Measurements from ENCODE around the gene C9orf72. TPM values are rescaled to one million over a fixed set of nuclear protein-coding genes. Genes with fewer than 3 reads are reported as not detected.

Gene C9orf72
- total and polyA plus RNA-seq, 12 donors, result 4.9 to 22.0 (median 15.8) TPM

DNA sequence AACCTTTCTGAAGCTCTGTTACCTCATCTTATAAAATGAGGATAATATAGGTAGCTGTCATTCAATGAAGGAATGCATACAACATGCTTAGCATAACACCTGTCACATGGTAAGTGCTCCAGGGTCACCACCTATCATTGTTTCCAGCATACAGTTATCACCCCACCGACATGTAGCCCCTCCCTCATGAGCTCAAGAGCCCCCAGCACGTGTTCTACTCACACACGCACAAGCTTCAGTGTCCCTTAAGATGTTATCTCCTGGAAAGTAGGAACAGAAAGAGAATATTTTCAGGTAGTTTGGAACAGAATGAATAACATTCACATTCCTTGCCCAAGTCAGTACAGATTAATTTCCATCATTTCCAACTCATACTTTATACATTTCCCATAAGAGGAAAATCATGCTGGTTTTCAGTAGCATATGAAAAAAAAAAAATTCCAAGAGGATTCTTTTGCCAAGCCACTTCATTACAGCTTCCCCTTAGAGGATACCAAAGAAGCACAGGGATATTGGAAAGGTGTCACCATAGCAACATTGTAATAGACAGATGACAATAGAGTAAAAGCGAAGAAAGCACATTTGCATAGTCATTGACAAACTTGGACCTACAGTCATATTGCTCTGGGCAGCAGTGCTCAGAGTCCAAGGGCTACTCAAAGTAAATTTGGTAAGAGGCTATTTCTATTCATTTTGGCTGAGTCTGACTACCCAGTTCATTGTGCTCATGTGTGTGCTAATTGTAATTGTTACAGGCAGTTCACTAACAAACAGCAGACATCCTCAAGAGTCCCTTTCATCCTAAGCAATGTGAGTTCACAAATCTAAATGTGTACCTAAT lies 42.1 kb downstream of the C9orf72 start:
- Histone ChIP-seq H3K4me1 (peaks cover 0 to 28% (median 7%) of the 10 kb centered on the region in 9 donors), H3K36me3 (peaks cover 0 to 14% (median 0%) of the 10 kb centered on the region in 9 donors), H3K27ac (no peak overlapping the region), H3K4me3 (no peak overlapping the region), H3K9me3 (no peaks in the 10 kb centered on the region), H3K27me3 (no peaks in the 10 kb centered on the region)
- DNase-seq (no peak), ATAC-seq (no peak)
- intact Hi-C loops (cut with DNase I), result loop anchor here in 3 of 10 donors (2.0 to 5.0 kb wide), 2 partner anchors 198 to 199 kb away; no protein-coding TSS in a partner anchor
- WGBS, 2 donors, result 72 to 75% methylated on average over 4 of the region's 4 CpGs
- TF ChIP-seq, protein P1, sequence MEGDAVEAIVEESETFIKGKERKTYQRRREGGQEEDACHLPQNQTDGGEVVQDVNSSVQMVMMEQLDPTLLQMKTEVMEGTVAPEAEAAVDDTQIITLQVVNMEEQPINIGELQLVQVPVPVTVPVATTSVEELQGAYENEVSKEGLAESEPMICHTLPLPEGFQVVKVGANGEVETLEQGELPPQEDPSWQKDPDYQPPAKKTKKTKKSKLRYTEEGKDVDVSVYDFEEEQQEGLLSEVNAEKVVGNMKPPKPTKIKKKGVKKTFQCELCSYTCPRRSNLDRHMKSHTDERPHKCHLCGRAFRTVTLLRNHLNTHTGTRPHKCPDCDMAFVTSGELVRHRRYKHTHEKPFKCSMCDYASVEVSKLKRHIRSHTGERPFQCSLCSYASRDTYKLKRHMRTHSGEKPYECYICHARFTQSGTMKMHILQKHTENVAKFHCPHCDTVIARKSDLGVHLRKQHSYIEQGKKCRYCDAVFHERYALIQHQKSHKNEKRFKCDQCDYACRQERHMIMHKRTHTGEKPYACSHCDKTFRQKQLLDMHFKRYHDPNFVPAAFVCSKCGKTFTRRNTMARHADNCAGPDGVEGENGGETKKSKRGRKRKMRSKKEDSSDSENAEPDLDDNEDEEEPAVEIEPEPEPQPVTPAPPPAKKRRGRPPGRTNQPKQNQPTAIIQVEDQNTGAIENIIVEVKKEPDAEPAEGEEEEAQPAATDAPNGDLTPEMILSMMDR (IDR thresholded peaks at IDR 0.05), result no peak

DNA sequence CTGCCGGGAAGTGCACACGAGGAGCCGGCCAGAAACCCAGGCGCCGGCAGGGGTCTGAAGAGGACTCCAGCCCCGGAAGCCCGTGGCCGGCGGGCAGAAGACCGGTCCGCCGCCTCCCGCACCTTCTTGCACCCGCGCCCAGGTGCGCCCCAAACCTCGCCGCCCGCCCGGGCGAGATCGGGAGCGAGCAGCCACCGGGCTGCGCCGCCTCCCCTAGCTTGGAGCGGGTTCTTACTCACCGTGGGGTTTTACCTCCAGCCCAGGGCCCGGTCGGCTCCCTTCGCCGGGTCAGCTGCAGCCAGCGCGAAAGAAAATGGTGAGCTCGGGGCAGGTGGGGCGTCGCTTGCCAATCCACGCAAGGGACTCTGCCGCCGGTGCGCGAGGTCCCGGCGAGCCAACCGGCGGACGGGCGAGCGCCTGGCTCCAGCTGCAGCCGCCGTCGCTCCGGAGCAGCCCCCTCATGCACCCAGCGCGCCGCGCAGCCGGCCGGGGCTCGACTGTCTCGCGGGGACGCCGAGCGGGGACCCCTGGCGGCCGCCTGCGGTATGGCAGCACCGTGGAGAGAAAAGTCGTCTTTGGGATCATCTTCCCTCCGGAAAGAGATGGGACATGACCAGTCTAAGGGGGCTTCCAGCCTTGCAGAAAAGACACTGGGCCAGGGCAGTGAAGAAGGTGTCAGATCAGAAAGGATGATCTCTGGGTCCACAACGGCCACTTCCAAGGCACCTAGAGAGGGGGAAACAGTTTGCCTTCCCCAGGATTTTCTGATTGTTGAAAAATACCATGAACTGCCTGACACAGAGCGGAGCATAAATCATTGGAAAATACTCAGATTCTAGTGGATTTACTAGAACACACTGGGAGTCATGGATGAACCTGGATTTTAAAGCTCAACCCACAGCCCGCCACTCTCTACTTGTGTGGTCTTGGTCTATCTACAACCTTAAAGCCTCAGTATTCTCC lies 43.7 kb downstream of the C9orf72 start, which contains the start of gene MOB3B:
Gene MOB3B, minus strand, starts transcription at position 499 of the 963 bp plus-strand sequence. CDS start 74,264 bp downstream, outside the sequence.
- no peaks in the 10 kb centered on the region for H3K27me3 ChIP-seq
- peak; percentile 83 to 88 for DNase-seq
- peaks cover 0 to 1% (median 0%) of the 10 kb centered on the region in 9 donors for H3K36me3 ChIP-seq
- peak within 1 kb of the TSS; percentile 48 to 83 (median 75) for H3K4me3 ChIP-seq
- H3K9me3 ChIP-seq, result no peaks in the 10 kb centered on the region
- intact Hi-C loops (cut with DNase I), result loop anchor here (1.0 to 10.0 kb wide), 7 partner anchors 55 to 197 kb away; no protein-coding TSS in a partner anchor
- TF ChIP-seq, protein P1 (IDR thresholded peaks at IDR 0.05), result peak; percentile 92 to 98 (median 96)
- ATAC-seq, result peak; percentile 72 to 95 (median 89)
- peak within 1 kb of the TSS; percentile 19 to 87 (median 78) for H3K27ac ChIP-seq
- peaks cover 0 to 27% (median 7%) of the 10 kb centered on the region in 9 donors for H3K4me1 ChIP-seq
- 3 to 4% methylated on average over 71 to 74 of the region's 74 CpGs for WGBS, 2 donors

DNA sequence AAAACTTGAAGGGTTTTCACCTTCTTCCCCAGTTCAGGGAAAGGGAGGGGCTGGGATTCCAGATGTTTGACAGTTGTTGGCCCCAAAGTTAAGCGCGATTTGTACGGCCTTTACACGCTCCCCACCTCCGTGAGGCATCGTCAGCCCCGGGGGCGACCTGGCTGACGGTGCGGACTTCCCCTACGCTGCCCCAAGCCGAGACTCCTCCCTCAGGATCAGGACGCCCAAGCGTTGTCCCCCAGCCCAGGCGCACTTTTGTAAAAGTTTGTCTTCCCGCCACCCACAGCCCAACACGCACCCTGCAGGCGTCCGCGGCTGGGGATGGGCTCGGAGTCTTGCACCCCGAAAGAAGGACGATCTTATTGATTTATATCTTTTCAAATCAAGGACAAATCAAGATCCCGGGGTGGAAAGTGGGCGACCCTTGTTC lies 44.4 kb downstream of the C9orf72 start:
- Histone ChIP-seq H3K9me3 (no peaks in the 10 kb centered on the region), H3K4me1 (peaks cover 0 to 20% (median 7%) of the 10 kb centered on the region in 9 donors), H3K4me3 (peak overlapping the region; percentile 48 to 83 (median 75)), H3K36me3 (peaks cover 0 to 2% (median 0%) of the 10 kb centered on the region in 9 donors), H3K27me3 (no peaks in the 10 kb centered on the region), H3K27ac (peak overlapping the region; percentile 19 to 87 (median 78))
- 0% methylated on average over 25 of the region's 25 CpGs for WGBS, 2 donors
- peak; percentile 43 to 83 (median 77) for ATAC-seq
- peak; percentile 36 to 44 for DNase-seq
- intact Hi-C loops (cut with DNase I), result loop anchor here in 8 of 10 donors (1.0 to 10.0 kb wide), 7 partner anchors 54 to 197 kb away; no protein-coding TSS in a partner anchor
- TF ChIP-seq, protein P1 (IDR thresholded peaks at IDR 0.05), result no peak
